ENCODE results near the gene PPP2R1A. TPM values are rescaled to one million over a fixed set of nuclear protein-coding genes. Genes with fewer than 3 reads are reported as not detected.

The PPP2R1A gene
- total and polyA plus RNA-seq, 2 of the 13 experiments (the other 11 are each of a cell fraction or from before 2014, with no cell fraction given) = 86.7 to 130 TPM

DNA sequence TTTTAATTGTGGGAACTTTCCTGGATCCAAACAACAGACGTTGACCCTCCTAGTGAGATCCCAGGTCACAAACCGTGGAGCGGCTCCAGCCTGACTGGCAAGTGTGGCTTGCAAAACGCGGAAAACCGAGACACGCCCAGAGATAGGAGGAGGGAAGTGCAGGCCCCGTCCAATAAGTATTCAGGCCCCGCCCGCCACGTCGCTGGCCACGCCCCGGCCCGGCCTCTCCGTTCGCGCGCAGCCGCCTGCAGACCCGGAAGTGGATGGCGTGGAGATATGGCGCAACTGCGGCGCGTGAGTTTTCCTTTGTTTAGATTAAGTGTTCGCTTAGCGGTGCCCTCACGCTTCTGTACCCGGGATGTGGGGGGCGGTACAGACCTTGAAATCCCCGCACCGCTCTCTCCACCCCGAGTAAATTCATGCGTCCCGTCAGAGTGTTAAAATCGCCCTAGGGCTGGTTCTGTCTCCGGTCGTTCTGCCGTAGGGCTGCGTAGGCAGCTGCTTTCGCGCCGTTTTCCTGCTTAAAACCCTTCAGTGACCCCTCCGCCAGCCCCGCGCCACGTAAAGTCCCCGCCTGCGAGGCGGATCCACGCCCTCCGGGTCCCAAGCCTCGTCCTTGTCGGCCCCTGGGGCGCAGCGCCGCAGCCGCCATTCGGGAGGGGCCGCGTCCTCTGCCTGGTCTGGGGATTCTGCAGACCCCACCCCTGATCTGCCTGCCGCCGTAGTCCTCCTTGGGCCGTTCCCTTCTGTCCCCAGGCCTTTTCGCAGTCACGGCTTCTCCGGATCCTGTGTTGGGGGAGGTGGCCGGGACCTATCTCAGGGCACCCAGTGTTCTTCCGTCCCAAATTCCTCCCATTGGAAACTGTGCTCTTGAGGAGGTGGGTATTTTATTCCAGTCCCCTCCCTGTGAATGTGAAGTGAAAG, 79.7 kb downstream of the PPP2R1A start, which contains the start of gene ZNF766 (continued):
- TF ChIP-seq, protein P1, sequence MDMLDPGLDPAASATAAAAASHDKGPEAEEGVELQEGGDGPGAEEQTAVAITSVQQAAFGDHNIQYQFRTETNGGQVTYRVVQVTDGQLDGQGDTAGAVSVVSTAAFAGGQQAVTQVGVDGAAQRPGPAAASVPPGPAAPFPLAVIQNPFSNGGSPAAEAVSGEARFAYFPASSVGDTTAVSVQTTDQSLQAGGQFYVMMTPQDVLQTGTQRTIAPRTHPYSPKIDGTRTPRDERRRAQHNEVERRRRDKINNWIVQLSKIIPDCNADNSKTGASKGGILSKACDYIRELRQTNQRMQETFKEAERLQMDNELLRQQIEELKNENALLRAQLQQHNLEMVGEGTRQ (IDR thresholded peaks at IDR 0.05; ENCODE audit: low read depth, low read length) = no peak
- TF ChIP-seq, protein P1 (CRISPR knock-in tag; IDR thresholded peaks at IDR 0.05; ENCODE audit: borderline replicate concordance) = no peak
- peak; percentile 88; the same call in 1 of the 2 replicates for TF ChIP-seq IRX3 (CRISPR knock-in tag; IDR thresholded peaks at IDR 0.05; ENCODE audit: borderline replicate concordance, low read depth)
- no peak for TF ChIP-seq ZNF703 (CRISPR knock-in tag; IDR thresholded peaks at IDR 0.05; ENCODE audit: borderline replicate concordance)
- TF ChIP-seq MED1 (CRISPR knock-in tag; IDR thresholded peaks at IDR 0.05) = peak; percentile 57
- no peak for TF ChIP-seq ATAD3A (CRISPR knock-in tag; IDR thresholded peaks at IDR 0.05)
- TF ChIP-seq DNMT3B (CRISPR knock-in tag; conservative IDR thresholded peaks at IDR 0.05) = no peak
- TF ChIP-seq, protein P2, sequence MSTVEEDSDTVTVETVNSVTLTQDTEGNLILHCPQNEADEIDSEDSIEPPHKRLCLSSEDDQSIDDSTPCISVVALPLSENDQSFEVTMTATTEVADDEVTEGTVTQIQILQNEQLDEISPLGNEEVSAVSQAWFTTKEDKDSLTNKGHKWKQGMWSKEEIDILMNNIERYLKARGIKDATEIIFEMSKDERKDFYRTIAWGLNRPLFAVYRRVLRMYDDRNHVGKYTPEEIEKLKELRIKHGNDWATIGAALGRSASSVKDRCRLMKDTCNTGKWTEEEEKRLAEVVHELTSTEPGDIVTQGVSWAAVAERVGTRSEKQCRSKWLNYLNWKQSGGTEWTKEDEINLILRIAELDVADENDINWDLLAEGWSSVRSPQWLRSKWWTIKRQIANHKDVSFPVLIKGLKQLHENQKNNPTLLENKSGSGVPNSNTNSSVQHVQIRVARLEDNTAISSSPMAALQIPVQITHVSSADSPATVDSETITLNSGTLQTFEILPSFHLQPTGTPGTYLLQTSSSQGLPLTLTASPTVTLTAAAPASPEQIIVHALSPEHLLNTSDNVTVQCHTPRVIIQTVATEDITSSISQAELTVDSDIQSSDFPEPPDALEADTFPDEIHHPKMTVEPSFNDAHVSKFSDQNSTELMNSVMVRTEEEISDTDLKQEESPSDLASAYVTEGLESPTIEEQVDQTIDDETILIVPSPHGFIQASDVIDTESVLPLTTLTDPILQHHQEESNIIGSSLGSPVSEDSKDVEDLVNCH (CRISPR knock-in tag; IDR thresholded peaks at IDR 0.05) = no peak
- peak; percentile 8; the same call in 1 of the 2 replicates for TF ChIP-seq ATF7-NPFF (CRISPR knock-in tag; IDR thresholded peaks at IDR 0.05; ENCODE audit: low read depth)
- TF ChIP-seq ZNF207 (IDR thresholded peaks at IDR 0.05; ENCODE audit: borderline replicate concordance) = no peak
- no peak for TF ChIP-seq MTF2 (CRISPR knock-in tag; IDR thresholded peaks at IDR 0.05; ENCODE audit: borderline replicate concordance)
- TF ChIP-seq HES4 (CRISPR knock-in tag; IDR thresholded peaks at IDR 0.05; ENCODE audit: borderline replicate concordance) = 0 out of 2 replicates have a peak, but pooled peaks have one; percentile 19
- TF ChIP-seq SRSF9 (IDR thresholded peaks at IDR 0.05; ENCODE audit: borderline replicate concordance, insufficient read depth, low read depth, low read length, poor library complexity, severe bottlenecking) = no peak
- peak; percentile 67 for TF ChIP-seq ZNF605 (CRISPR knock-in tag; IDR thresholded peaks at IDR 0.05)
- TF ChIP-seq ETV6 (CRISPR knock-in tag; conservative IDR thresholded peaks at IDR 0.05) = no peak

Data from HepG2 (cell line).